Adrenal gland (tissue), 5 donors: ENCODE results near the gene MUC7.

Experiments
- CTCF ChIP-seq, 6 experiments: fragments of 450-650 bp in 4 of 6; fragments of 200-600 bp in 2 of 6; sonication (generic) in 1 of 6; IDR thresholded peaks; 1 replicate in 5 of 6; 2 replicates in 1 of 6; pipeline versions ENCODE4 v1.5.1 to v1.8.0; 2016 to 2021; ENCODE audit warnings: antibody characterized with exemption in 6 of 6, mild to moderate bottlenecking in 2 of 6, moderate library complexity in 1 of 6
- POLR2A ChIP-seq, 2 donors: fragments of 450-650 bp; IDR thresholded peaks; one replicate each; pipeline ENCODE4 v1.6.1; 2017; ENCODE audit warnings: antibody characterized with exemption in 2 of 2, mild to moderate bottlenecking in 2 of 2, moderate library complexity in 1 of 2
- donor health status: DM: no; HTN: no; CAD: no.

- TF ChIP-seq CTCF (IDR thresholded peaks at IDR 0.05) (no peak), POLR2A (IDR thresholded peaks at IDR 0.05) (no peak)
Observed at GRCh38 chr4:70504733-70505132, 32.7 kb downstream of the MUC7 start.
